Stimulated activated CD8-positive, alpha-beta memory T cell treated with anti-CD3 and anti-CD28 coated beads, Interleukin-4, amount 100 ng/mL, for 48 hours (primary cell): Measurements from ENCODE around the gene MAGI2.

Experiments used
- DNase-seq: peaks from one replicate; pipeline ENCODE4 v3.0.0-alpha.2; 2020

The MAGI2 gene

GRCh38 chr7:79296553-79297320, 156.7 kb downstream of the MAGI2 start:
- no peak for DNase-seq

GRCh38 chr7:79293655-79294142, 159.8 kb downstream of the MAGI2 start:
- DNase-seq = no peak

- DNase-seq = no peak
Observed at GRCh38 chr7:79292834-79293233, 160.6 kb downstream of the MAGI2 start.

GRCh38 chr7:79291498-79291865, 162.0 kb downstream of the MAGI2 start:
- DNase-seq = no peak

- no peak for DNase-seq
Observed at GRCh38 chr7:79290841-79291497, 162.5 kb downstream of the MAGI2 start.

- no peak for DNase-seq
Observed at GRCh38 chr7:79290398-79290797, 163.1 kb downstream of the MAGI2 start.

GRCh38 chr7:79288655-79289054, 164.8 kb downstream of the MAGI2 start:
- no peak for DNase-seq

GRCh38 chr7:79287981-79288380, 165.5 kb downstream of the MAGI2 start:
- DNase-seq = no peak

- no peak for DNase-seq
Observed at GRCh38 chr7:79286181-79286580, 167.3 kb downstream of the MAGI2 start.

- DNase-seq = no peak
Observed at GRCh38 chr7:79285756-79286155, 167.7 kb downstream of the MAGI2 start.

GRCh38 chr7:79284211-79284610, 169.3 kb downstream of the MAGI2 start:
- DNase-seq = no peak

GRCh38 chr7:79282882-79283602, 170.4 kb downstream of the MAGI2 start:
- DNase-seq = no peak

- DNase-seq = no peak
Observed at GRCh38 chr7:79282070-79282694, 171.3 kb downstream of the MAGI2 start.

GRCh38 chr7:79281426-79281825, 172.0 kb downstream of the MAGI2 start:
- DNase-seq = no peak

- no peak for DNase-seq
Observed at GRCh38 chr7:79272938-79273337, 180.5 kb downstream of the MAGI2 start.

GRCh38 chr7:79272066-79272669, 181.3 kb downstream of the MAGI2 start:
- no peak for DNase-seq

GRCh38 chr7:79268730-79269129, 184.7 kb downstream of the MAGI2 start:
- DNase-seq = no peak

- DNase-seq = no peak
Observed at GRCh38 chr7:79258826-79259225, 194.6 kb downstream of the MAGI2 start.

GRCh38 chr7:79257959-79258358, 195.5 kb downstream of the MAGI2 start:
- no peak for DNase-seq

- no peak for DNase-seq
Observed at GRCh38 chr7:79245623-79246249, 207.7 kb downstream of the MAGI2 start.

GRCh38 chr7:79244482-79244881, 209.0 kb downstream of the MAGI2 start:
- DNase-seq = no peak

GRCh38 chr7:79241288-79242060, 212.0 kb downstream of the MAGI2 start:
- DNase-seq = no peak
